K562 (cell line): ENCODE data around the gene ASB10. TPM values are rescaled to one million over a fixed set of nuclear protein-coding genes. Genes with fewer than 3 reads are reported as not detected.

Experiments used
- CREB1 ChIP-seq, 2 experiments: sonication (generic) in 1 of 2; formaldehyde crosslinking in 1 of 2; IDR thresholded peaks; 2 replicates each; pipeline versions ENCODE4 v1.6.1 to v1.8.0; 2012 to 2022; ENCODE audit warnings: inconsistent platforms in 1 of 2, mild to moderate bottlenecking in 1 of 2, missing genetic modification reagents in 1 of 2, moderate library complexity in 1 of 2
- DPF2 ChIP-seq: fragments of 450-650 bp; IDR thresholded peaks from 2 replicates; pipeline ENCODE4 v1.6.1; 2016
- HMBOX1 ChIP-seq: sonication (generic); IDR thresholded peaks from 2 replicates; pipeline ENCODE4 v1.6.1; 2016
- MCM2 ChIP-seq: fragments of 450-650 bp; IDR thresholded peaks from 2 replicates; pipeline ENCODE4 v1.6.1; 2017; ENCODE audit warnings: low read depth, mild to moderate bottlenecking
- PHF21A ChIP-seq: fragments of 450-650 bp; IDR thresholded peaks from 2 replicates; pipeline ENCODE4 v1.6.1; 2017; ENCODE audit warnings: low read depth, borderline replicate concordance
- PYGO2 ChIP-seq: fragments of 450-650 bp; IDR thresholded peaks from 2 replicates; pipeline ENCODE4 v1.6.1; 2016; ENCODE audit warnings: mild to moderate bottlenecking, missing genetic modification characterization, moderate library complexity, missing compliant biosample characterization
- SP2 ChIP-seq: IDR thresholded peaks from 2 replicates; pipeline ENCODE4 v1.6.1; 2011; ENCODE audit warnings: mild to moderate bottlenecking, low read depth, low read length, moderate library complexity; ENCODE audit not compliant: poor library complexity, severe bottlenecking; ENCODE audit errors: extremely low read depth
- ZBTB26 ChIP-seq: fragments of 450-650 bp; formaldehyde crosslinking; IDR thresholded peaks from 2 replicates; pipeline ENCODE4 v1.4.0; 2022; ENCODE audit warnings: missing genetic modification characterization
- ZNF311 ChIP-seq: fragments of 250-450 bp; sonication (Bioruptor Pico); IDR thresholded peaks from 2 replicates; pipeline ENCODE4 v1.4.0; 2020; ENCODE audit warnings: mild to moderate bottlenecking, moderate library complexity
- ZNF318 ChIP-seq, 2 experiments: fragments of 450-650 bp; IDR thresholded peaks; 2 replicates each; pipeline ENCODE4 v1.6.1; 2016; ENCODE audit warnings: mild to moderate bottlenecking in 2 of 2, borderline replicate concordance in 1 of 2, low read depth in 1 of 2, moderate library complexity in 1 of 2
- ZNF347 ChIP-seq: fragments of 450-650 bp; formaldehyde crosslinking; IDR thresholded peaks from 2 replicates; pipeline ENCODE4 v1.4.0; 2020; ENCODE audit warnings: low read depth, mild to moderate bottlenecking, moderate library complexity
- ZNF431 ChIP-seq: sonication (generic); formaldehyde crosslinking; IDR thresholded peaks from 2 replicates; pipeline ENCODE4 v1.8.0; 2022; ENCODE audit warnings: mild to moderate bottlenecking, missing genetic modification reagents
- ZNF639 ChIP-seq, 2 experiments: fragments of 200-800 bp in 1 of 2; sonication (Bioruptor generic) in 1 of 2; sonication (generic) in 1 of 2; formaldehyde crosslinking in 1 of 2; IDR thresholded peaks in 1 of 2; conservative IDR thresholded peaks in 1 of 2; 2 replicates each; pipeline versions ENCODE4 v1.5.0 to v1.6.1; 2016 to 2020; ENCODE audit warnings: missing compliant biosample characterization in 1 of 2, missing genetic modification characterization in 1 of 2, missing genetic modification reagents in 1 of 2
- polyA plus RNA-seq, 8 experiments: library from polyadenylated mRNA; depleted of rRNA in 4 of 8; stranded (reverse) in 5 of 8; unstranded in 3 of 8; fragments of >200 nt; fragmentation: Nextera tagmentation in 2 of 8; fragmentation: Illumina TruSeq in 1 of 8; extraction: Ambion mirVana in 2 of 8; extraction: Trizol in 1 of 8; gene quantifications; 2 replicates each; pipeline versions ENCODE4 v1.2.1 to v1.2.3, GENCODE V29; 2011 to 2014; ENCODE audit warnings: inconsistent platforms in 1 of 8, missing spikeins in 1 of 8
- total RNA-seq, 7 experiments: library from RNA; depleted of rRNA in 6 of 7; stranded (reverse); fragments of >200 nt in 6 of 7; fragmentation: Illumina TruSeq in 2 of 7; extraction: Trizol in 2 of 7; gene quantifications; 2 replicates each; pipeline versions ENCODE4 v1.2.1 to v1.2.3, GENCODE V29; 2011 to 2021; ENCODE audit warnings: low replicate concordance in 1 of 7

ASB10 gene
- total and polyA plus RNA-seq, 9 of the 15 experiments (the other 6 are each of a cell fraction or from before 2014, with no cell fraction given): not detected

GRCh38 chr7:151204383-151205032 is 17.5 kb upstream of the ASB10 start (continued):
- TF ChIP-seq ZNF347 (CRISPR knock-in tag) (no peak), PYGO2 (tag) (no peak), DPF2 (no peak), ZNF431 (no peak), PHF21A (no peak), MCM2 (no peak), ZNF639 (CRISPR knock-in tag; conservative IDR thresholded peaks at IDR 0.05 in 1 of 2, IDR thresholded peaks at IDR 0.05 in 1 of 2) (no peak), CREB1 (IDR thresholded peaks at IDR 0.05) (no peak), CREB1 (CRISPR knock-in tag; IDR thresholded peaks at IDR 0.05) (peak; percentile 59; the same call in 1 of the 2 replicates), SP2 (no peak), ZNF311 (CRISPR knock-in tag) (no peak), HMBOX1 (no peak), ZNF318 (IDR thresholded peaks at IDR 0.05; ENCODE audit: borderline replicate concordance in 1 of 2, low read depth in 1 of 2) (no peak), ZBTB26 (CRISPR knock-in tag) (no peak)
